Muscle layer of duodenum (tissue), 2 donors: ENCODE data around the gene ZNF786.
"Not testable (repeated sequence)": the region's sequence is repeated elsewhere in the genome, so short reads cannot be mapped to it uniquely, and the experiment has no call there.

ENCODE experiments used
- H3K27ac ChIP-seq: one replicate; pipeline ENCODE4 v1.7.0; 2013; ENCODE audit warnings: mild to moderate bottlenecking, low read length
- H3K27me3 ChIP-seq: one replicate; pipeline ENCODE4 v1.7.0; 2013; ENCODE audit warnings: low read depth, mild to moderate bottlenecking, control low read depth, low read length
- H3K36me3 ChIP-seq, 2 donors: one replicate each; pipeline ENCODE4 v1.7.0; 2013; ENCODE audit warnings: low read length in 2 of 2, control low read depth in 1 of 2, mild to moderate bottlenecking in 1 of 2; ENCODE audit not compliant: insufficient read depth in 2 of 2, control insufficient read depth in 1 of 2
- H3K4me1 ChIP-seq, 2 donors: one replicate each; pipeline ENCODE4 v1.7.0; 2013; ENCODE audit warnings: low read length in 2 of 2, mild to moderate bottlenecking in 2 of 2, control low read depth in 1 of 2, moderate library complexity in 1 of 2; ENCODE audit not compliant: insufficient read depth in 2 of 2, control insufficient read depth in 1 of 2
- H3K4me3 ChIP-seq, 2 donors: one replicate each; pipeline ENCODE4 v1.7.0; 2013; ENCODE audit warnings: low read length in 2 of 2, low read depth in 1 of 2, mild to moderate bottlenecking in 1 of 2
- H3K9me3 ChIP-seq, 2 donors: one replicate each; pipeline ENCODE4 v1.7.0; 2013; ENCODE audit warnings: low read length in 2 of 2, control low read depth in 1 of 2, mild to moderate bottlenecking in 1 of 2; ENCODE audit not compliant: control insufficient read depth in 1 of 2
- donor health status: healthy.

The ZNF786 gene

DNA sequence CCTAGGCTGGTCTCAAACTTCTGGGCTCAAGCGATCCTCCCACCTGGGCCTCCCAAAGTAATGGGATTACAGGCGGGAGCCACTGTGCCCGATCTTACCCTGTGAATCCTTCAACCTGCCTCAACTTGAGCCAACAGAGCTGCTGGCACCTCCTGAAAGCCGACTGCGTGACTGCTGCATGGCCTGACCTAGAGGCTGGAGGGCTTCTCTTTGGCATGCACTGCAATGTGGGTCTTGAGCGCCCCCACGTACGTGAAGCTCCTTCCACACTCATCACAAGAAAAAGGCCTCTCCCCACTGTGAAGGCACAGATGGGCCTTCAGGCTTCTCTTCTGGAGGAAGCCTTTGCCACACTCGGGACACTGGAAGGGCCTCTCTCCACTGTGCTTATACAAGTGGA, 12.9 kb upstream of the ZNF786 start:
- peaks cover 0 to 16% of the 10 kb centered on the region in 2 donors for H3K36me3 ChIP-seq

DNA sequence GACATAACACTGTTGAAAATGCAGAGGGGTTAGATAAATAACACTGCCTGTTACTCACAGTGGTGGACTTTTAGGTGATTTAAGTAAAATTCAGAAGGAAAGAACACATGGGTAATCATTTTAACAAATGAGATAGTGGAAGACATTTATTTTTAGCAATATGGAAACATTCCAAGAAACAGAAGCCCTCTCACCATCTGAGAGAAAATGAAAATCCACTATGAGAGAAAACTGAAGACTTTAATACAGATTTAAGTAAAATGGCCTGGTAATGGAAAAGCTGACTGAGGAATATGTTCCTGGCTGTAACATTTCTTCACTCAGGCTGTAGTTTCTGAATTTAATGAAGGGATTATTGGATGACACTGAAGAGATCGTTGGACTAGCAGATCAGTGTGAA, 12.1 kb upstream of the ZNF786 start:
- Histone ChIP-seq H3K4me1 (no peaks in the 10 kb centered on the region), H3K9me3 (no peaks in the 10 kb centered on the region), H3K4me3 (no peak overlapping the region), H3K27me3 (no peaks in the 10 kb centered on the region), H3K27ac (no peak overlapping the region), H3K36me3 (peaks cover 0 to 16% of the 10 kb centered on the region in 2 donors)

More for the DNA sequence above, 12.9 kb upstream of the ZNF786 start:
- no peaks in the 10 kb centered on the region for H3K9me3 ChIP-seq
- no peak overlapping the region for H3K27ac ChIP-seq
- no peak overlapping the region for H3K4me3 ChIP-seq
- no peaks in the 10 kb centered on the region for H3K27me3 ChIP-seq
- H3K4me1 ChIP-seq = no peaks in the 10 kb centered on the region

DNA sequence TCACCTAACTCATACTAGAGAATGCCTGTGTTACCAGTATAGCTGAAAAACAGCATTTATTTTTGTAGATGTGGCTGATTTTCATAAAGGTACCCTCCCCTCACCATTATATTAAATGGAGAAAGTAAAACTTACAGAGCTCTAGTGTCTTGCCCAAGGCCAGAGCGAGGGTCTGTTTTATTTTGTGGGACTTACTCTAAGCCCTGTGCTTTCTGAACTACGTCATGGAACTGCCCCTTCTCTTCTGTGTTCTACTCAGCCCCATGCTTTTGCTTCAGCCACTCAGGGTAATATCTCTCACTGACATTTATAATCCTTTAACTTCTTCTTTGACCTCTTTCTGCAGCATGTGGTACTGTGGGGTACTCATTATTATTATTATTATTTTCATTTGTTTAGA, 10.3 kb upstream of the ZNF786 start:
- Histone ChIP-seq H3K27me3 (no peaks in the 10 kb centered on the region), H3K36me3 (peaks cover 0 to 16% of the 10 kb centered on the region in 2 donors), H3K9me3 (no peaks in the 10 kb centered on the region), H3K4me3 (no peak overlapping the region), H3K4me1 (no peaks in the 10 kb centered on the region), H3K27ac (no peak overlapping the region)

DNA sequence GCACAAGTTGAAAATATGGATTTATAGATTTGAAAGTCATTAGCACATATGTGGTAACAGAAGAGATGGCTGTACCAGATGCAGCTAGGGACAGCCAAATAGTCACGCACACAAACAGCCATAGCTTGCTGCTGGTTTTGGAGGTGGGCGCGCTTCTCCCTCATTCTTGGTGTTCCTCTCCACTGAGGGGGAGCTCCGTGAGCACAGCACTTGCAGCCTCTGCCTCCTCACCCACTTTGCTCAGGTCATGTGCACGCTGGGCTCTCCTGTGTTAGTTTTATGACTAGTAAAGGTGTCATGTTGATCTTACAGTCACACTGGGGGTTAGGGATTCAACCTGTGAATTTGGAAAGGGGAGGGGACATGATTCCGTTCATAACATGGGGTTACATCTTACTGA, 8.5 kb upstream of the ZNF786 start:
- Histone ChIP-seq H3K4me1 (no peaks in the 10 kb centered on the region), H3K27ac (no peak overlapping the region), H3K9me3 (no peaks in the 10 kb centered on the region), H3K4me3 (no peak overlapping the region), H3K27me3 (no peaks in the 10 kb centered on the region), H3K36me3 (peaks cover 0 to 5% of the 10 kb centered on the region in 2 donors)

GRCh38 chr7:149097088-149097487, 6.6 kb upstream of the ZNF786 start:
- Histone ChIP-seq H3K4me1 (no peaks in the 10 kb centered on the region), H3K36me3 (no peaks in the 10 kb centered on the region), H3K9me3 (no peaks in the 10 kb centered on the region), H3K27me3 (no peaks in the 10 kb centered on the region), H3K4me3 (no peak overlapping the region), H3K27ac (no peak overlapping the region)

DNA sequence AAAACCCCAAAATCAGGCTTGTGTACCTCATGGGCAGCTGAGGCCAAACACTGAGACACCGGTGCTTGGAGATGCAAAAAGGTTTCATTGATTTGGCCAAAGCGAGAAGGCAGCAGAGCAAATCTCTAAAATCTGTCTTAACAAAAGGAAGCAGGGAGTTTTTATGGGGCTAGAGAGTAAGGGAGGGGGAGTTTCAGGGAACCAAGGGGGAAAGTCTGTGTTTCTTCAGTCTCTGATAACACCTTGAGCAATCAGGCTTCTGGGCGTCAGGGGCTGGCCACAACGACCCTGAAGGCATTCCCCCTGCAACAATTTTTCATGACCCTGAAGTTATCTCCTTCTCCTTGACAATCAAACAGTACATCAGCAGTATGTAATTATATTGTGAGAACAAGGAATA, 2.7 kb upstream of the ZNF786 start:
- Histone ChIP-seq H3K27ac (no peak overlapping the region), H3K36me3 (no peaks in the 10 kb centered on the region), H3K9me3 (no peaks in the 10 kb centered on the region), H3K4me3 (no peak overlapping the region), H3K4me1 (peaks cover 0 to 4% of the 10 kb centered on the region in 2 donors), H3K27me3 (no peaks in the 10 kb centered on the region)

GRCh38 chr7:149092244-149092643, 1.7 kb upstream of the ZNF786 start:
- not testable (repeated sequence) for H3K27ac ChIP-seq, H3K27me3 ChIP-seq, H3K4me3 ChIP-seq, H3K9me3 ChIP-seq, H3K4me1 ChIP-seq, H3K36me3 ChIP-seq

DNA sequence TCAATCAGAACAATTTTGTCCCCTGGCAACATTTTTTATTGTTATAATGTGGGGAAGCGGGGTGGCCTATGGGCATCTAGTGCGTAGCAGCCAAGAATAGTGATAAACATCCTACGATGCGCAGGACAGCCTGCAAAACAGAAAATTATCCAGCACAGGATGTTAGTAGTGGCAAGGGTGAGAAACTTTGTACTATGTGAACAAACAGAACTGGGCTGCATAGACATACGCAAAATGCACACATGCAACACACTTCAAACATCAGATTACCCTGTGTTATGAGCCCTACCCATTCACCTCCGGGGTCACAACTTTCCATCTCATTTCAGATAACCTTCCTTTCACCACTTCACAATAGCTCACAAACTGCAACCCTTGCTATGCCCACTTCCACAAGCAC, 3.1 kb downstream of the ZNF786 start:
- Histone ChIP-seq H3K27ac (no peak overlapping the region), H3K4me1 (peaks cover 0 to 4% of the 10 kb centered on the region in 2 donors), H3K9me3 (no peaks in the 10 kb centered on the region), H3K4me3 (no peak overlapping the region), H3K36me3 (peaks cover 0 to 4% of the 10 kb centered on the region in 2 donors), H3K27me3 (no peaks in the 10 kb centered on the region)

GRCh38 chr7:149085866-149086265, 4.7 kb downstream of the ZNF786 start:
- H3K4me3 ChIP-seq = no peak overlapping the region
- H3K36me3 ChIP-seq = peaks cover 0 to 4% of the 10 kb centered on the region in 2 donors
- no peak overlapping the region for H3K27ac ChIP-seq

GRCh38 chr7:149084407-149084806, 6.1 kb downstream of the ZNF786 start:
- Histone ChIP-seq H3K4me3 (no peak overlapping the region), H3K4me1 (no peaks in the 10 kb centered on the region), H3K9me3 (no peaks in the 10 kb centered on the region), H3K36me3 (peaks cover 0 to 4% of the 10 kb centered on the region in 2 donors), H3K27me3 (no peaks in the 10 kb centered on the region), H3K27ac (no peak overlapping the region)

More at GRCh38 chr7:149085866-149086265, 4.7 kb downstream of the ZNF786 start:
- Histone ChIP-seq H3K9me3 (no peaks in the 10 kb centered on the region), H3K27me3 (no peaks in the 10 kb centered on the region), H3K4me1 (peaks cover 0 to 4% of the 10 kb centered on the region in 2 donors)

DNA sequence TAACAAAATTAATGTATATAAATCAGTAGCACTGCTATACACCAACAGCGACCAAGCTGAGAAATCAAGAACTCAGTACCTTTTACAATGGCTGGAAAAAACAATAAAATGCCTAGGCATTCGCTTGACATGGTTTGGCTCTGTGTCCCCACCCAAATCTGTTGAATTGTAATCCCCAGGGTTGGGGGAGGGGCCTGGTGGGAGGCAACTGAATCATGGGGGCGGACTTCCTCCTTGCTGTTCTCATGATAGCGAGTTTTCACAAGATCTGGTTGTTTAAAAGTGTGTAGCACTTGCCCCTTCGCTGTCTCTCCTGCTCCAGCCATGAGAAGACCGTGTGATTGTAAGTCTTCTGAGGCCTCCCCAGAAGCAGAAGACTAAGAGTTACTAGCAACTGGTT, 8.6 kb downstream of the ZNF786 start:
- Histone ChIP-seq H3K27ac (no peak overlapping the region), H3K4me3 (no peak overlapping the region), H3K4me1 (no peaks in the 10 kb centered on the region), H3K36me3 (peaks cover 1 to 13% of the 10 kb centered on the region in 2 donors), H3K27me3 (no peaks in the 10 kb centered on the region), H3K9me3 (no peaks in the 10 kb centered on the region)

GRCh38 chr7:149077594-149077993, 12.9 kb downstream of the ZNF786 start:
- Histone ChIP-seq H3K4me3 (no peak overlapping the region), H3K27ac (no peak overlapping the region), H3K4me1 (no peaks in the 10 kb centered on the region), H3K27me3 (no peaks in the 10 kb centered on the region), H3K36me3 (peaks cover 3 to 17% of the 10 kb centered on the region in 2 donors), H3K9me3 (no peaks in the 10 kb centered on the region)
